ENCODE results near the gene KCNH3. TPM values are rescaled to one million over a fixed set of nuclear protein-coding genes. Genes with fewer than 3 reads are reported as not detected.

The KCNH3 gene
- total and polyA plus RNA-seq, 2 of the 8 experiments (the other 6 are each of a cell fraction or from before 2014, with no cell fraction given): 0.24 to 0.50 TPM

DNA sequence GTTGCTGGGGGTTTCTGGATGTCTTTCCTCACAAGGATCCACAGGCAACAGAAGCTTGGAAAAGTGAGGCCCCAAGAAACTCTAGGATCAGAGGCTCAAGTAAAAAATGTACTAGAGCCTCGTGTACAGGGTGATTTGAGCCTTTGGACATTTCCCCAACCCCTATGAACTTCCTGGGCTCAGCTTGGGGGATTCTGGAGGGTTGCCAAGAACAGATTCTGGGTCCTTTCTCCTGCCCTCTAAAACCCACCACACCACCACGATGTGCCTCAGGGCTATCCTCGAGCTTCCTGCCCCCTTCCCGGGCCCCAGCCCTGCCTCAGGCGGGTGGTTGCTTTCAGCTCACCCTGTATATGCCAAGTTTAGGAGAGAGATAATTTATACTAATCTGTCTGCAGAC lies 66.0 kb downstream of the KCNH3 start:
- H3K23me2 ChIP-seq (ENCODE audit: low read depth, low read length): no peaks in the 10 kb centered on the region
- H3K9ac ChIP-seq (replicated peaks in 1 of 4; ENCODE audit: extremely low read depth in 1 of 4, low read depth in 3 of 4, low read length in 3 of 4): no peak overlapping the region
- H4K8ac ChIP-seq (ENCODE audit: extremely low read depth, insufficient read depth, low read length): no peak overlapping the region
- no peak overlapping the region for H4K91ac ChIP-seq (replicated peaks; ENCODE audit: insufficient read length, low read length)
- H2BK120ac ChIP-seq (replicated peaks; ENCODE audit: low read depth, low read length): no peak overlapping the region
- TF ChIP-seq RFX5 (IDR thresholded peaks at IDR 0.05; ENCODE audit: borderline replicate concordance, low read depth, low read length) (no peak), BRCA1 (IDR thresholded peaks at IDR 0.05; ENCODE audit: low read depth, low read length) (no peak), TAF7 (optimal IDR thresholded peaks at IDR 0.05; ENCODE audit: borderline replicate concordance, low read depth, low read length) (no peak), POU5F1 (IDR thresholded peaks at IDR 0.05; ENCODE audit: low read depth, low read length) (no peak), ZNF274 (IDR thresholded peaks at IDR 0.05; ENCODE audit: borderline replicate concordance, extremely low read depth, low read length) (no peak), CBX5 (IDR thresholded peaks at IDR 0.05; ENCODE audit: low read depth, low read length) (no peak), NRF1 (IDR thresholded peaks at IDR 0.05; ENCODE audit: low read depth, low read length) (no peak), GTF2F1 (IDR thresholded peaks at IDR 0.05; ENCODE audit: borderline replicate concordance, low read depth, low read length) (no peak), TBP (IDR thresholded peaks at IDR 0.05; ENCODE audit: low read depth, low read length) (no peak), BACH1 (IDR thresholded peaks at IDR 0.05; ENCODE audit: low read length) (no peak), CREB1 (IDR thresholded peaks at IDR 0.05) (no peak), TAF1 (IDR thresholded peaks at IDR 0.05; ENCODE audit: low read depth, low read length) (no peak), RBBP5 (IDR thresholded peaks at IDR 0.05; ENCODE audit: borderline replicate concordance, low read depth, low read length) (no peak), TCF12 (IDR thresholded peaks at IDR 0.05; ENCODE audit: low read depth, low read length) (no peak), GABPA (IDR thresholded peaks at IDR 0.05; ENCODE audit: borderline replicate concordance, insufficient read depth, low read length) (no peak), POLR2AphosphoS5 (IDR thresholded peaks at IDR 0.05; ENCODE audit: low read depth, low read length) (no peak)
- no peak overlapping the region for H2BK15ac ChIP-seq (ENCODE audit: low read length)
- H2BK12ac ChIP-seq (ENCODE audit: low read depth, low read length): no peak overlapping the region
- FAIRE-seq (no peak), DNase-seq (ENCODE audit: low read depth in 1 of 2, low spot score in 2 of 2) (peak in 1 of 2 experiments; percentile 29)
- H3K56ac ChIP-seq (replicated peaks; ENCODE audit: insufficient read length, low read depth, low read length): no peak overlapping the region
- H4K20me1 ChIP-seq (replicated peaks in 1 of 2; ENCODE audit: control insufficient read depth in 1 of 2, insufficient read depth in 2 of 2, low read length in 2 of 2): no peaks in the 10 kb centered on the region
- H3K23ac ChIP-seq (ENCODE audit: insufficient read length): no peak overlapping the region
- no peak overlapping the region for H3K14ac ChIP-seq (ENCODE audit: insufficient read length)
- H4K5ac ChIP-seq (ENCODE audit: insufficient read length, low read depth, low read length): no peak overlapping the region
- no peaks in the 10 kb centered on the region for H3K36me3 ChIP-seq (ENCODE audit: control insufficient read depth in 2 of 4, insufficient read depth in 4 of 4, low read length in 3 of 4)
- H2AFZ ChIP-seq (ENCODE audit: low read length): no peak overlapping the region
- no peaks in the 10 kb centered on the region for H3K79me2 ChIP-seq (ENCODE audit: control insufficient read depth in 1 of 2, insufficient read depth in 2 of 2, low read length in 2 of 2)
- no peak overlapping the region for H2BK5ac ChIP-seq (ENCODE audit: low read depth, low read length)
- H3K18ac ChIP-seq (ENCODE audit: extremely low read depth, low read length): no peak overlapping the region
- no peak overlapping the region for H3K4me3 ChIP-seq (ENCODE audit: extremely low read depth in 1 of 4, insufficient read depth in 2 of 4, low read depth in 3 of 4, low read length in 4 of 4)
- no peaks in the 10 kb centered on the region for H3K79me1 ChIP-seq (ENCODE audit: low read depth, low read length)
- H3K4ac ChIP-seq (replicated peaks; ENCODE audit: insufficient read length, low read depth, low read length): no peak overlapping the region
- no peak overlapping the region for H2AK5ac ChIP-seq (ENCODE audit: low read depth, low read length)
- no peak overlapping the region for H3K4me2 ChIP-seq (ENCODE audit: insufficient read depth in 1 of 2, low read depth in 2 of 2, low read length in 2 of 2)
- ChIA-PET CTCF (ENCODE audit: partially characterized antibody) (interaction anchor here (0.6 to 3.2 kb wide), 12 partner anchors 10 to 442 kb away, joined by 3 to 15 read pairs (median 4); partner anchors contain the start of gene TMBIM6), POLR2A (ENCODE audit: partially characterized antibody) (interaction anchor here (0.6 to 2.1 kb wide), 3 partner anchors 38 to 273 kb away, joined by 3 to 5 read pairs (median 5); partner anchors contain the start of gene TMBIM6)
- H3K27me3 ChIP-seq (replicated peaks in 1 of 4; ENCODE audit: control insufficient read depth in 3 of 4, extremely low read depth in 1 of 4, insufficient read depth in 3 of 4, low read length in 3 of 4): peaks cover 0 to 4% (median 0%) of the 10 kb centered on the region in 4 experiments; a peak in 3 of 7 replicates
- no peaks in the 10 kb centered on the region for H3K9me3 ChIP-seq (ENCODE audit: insufficient read depth in 2 of 2, low read depth in 1 of 2, low read length in 1 of 2)
- H3K4me1 ChIP-seq (replicated peaks in 1 of 4; ENCODE audit: control insufficient read depth in 3 of 4, insufficient read depth in 4 of 4, low read length in 3 of 4): no peaks in the 10 kb centered on the region
- no peak overlapping the region for H3K27ac ChIP-seq (ENCODE audit: low read depth, low read length)
- WGBS, 2 experiments (ENCODE audit: extremely low coverage in 1 of 2, insufficient coverage in 1 of 2, insufficient read length in 1 of 2, insufficient replicate concordance in 2 of 2, low coverage in 1 of 2, low lambda C conversion rate in 2 of 2, missing lambda C conversion rate in 1 of 2): 80% methylated on average over 5 of the region's 5 CpGs; no CpG with 5 or more reads in 1 of the 2 experiments
- no peak overlapping the region for H2BK20ac ChIP-seq (ENCODE audit: low read length)

Data from H1 (cell line).